HG03521 (cell line): Measurements from ENCODE around the gene KRT83.
"Not testable (repeated sequence)": the region's sequence is repeated elsewhere in the genome, so short reads cannot be mapped to it uniquely, and the experiment has no call there.

ENCODE experiments used
- ATAC-seq: cut with Tn5 transposase; IDR thresholded peaks from one replicate; pipeline ENCODE4 v1.9.1; 2021; ENCODE audit warnings: mild to moderate bottlenecking, moderate library complexity; ENCODE audit not compliant: unreplicated experiment

KRT83 gene

GRCh38 chr12:52290483-52291134 lies 30.6 kb downstream of the KRT83 start:
- not testable (repeated sequence) for ATAC-seq

- peak; percentile 72 for ATAC-seq
Measured at GRCh38 chr12:52287816-52288805, 33.1 kb downstream of the KRT83 start.

- ATAC-seq: not testable (repeated sequence)
Measured at GRCh38 chr12:52286857-52287785, 34.1 kb downstream of the KRT83 start.

GRCh38 chr12:52285851-52286530 lies 35.2 kb downstream of the KRT83 start:
- no peak for ATAC-seq

GRCh38 chr12:52285172-52285745 lies 35.9 kb downstream of the KRT83 start:
- ATAC-seq: no peak

- ATAC-seq: no peak
Measured at GRCh38 chr12:52284562-52285171, 36.5 kb downstream of the KRT83 start.

- no peak for ATAC-seq
Measured at GRCh38 chr12:52280796-52281560, 40.2 kb downstream of the KRT83 start.

- ATAC-seq: no peak
Measured at GRCh38 chr12:52280319-52280795, 40.8 kb downstream of the KRT83 start.

- no peak for ATAC-seq
Measured at GRCh38 chr12:52279422-52280318, 41.5 kb downstream of the KRT83 start.

GRCh38 chr12:52278575-52279421 lies 42.4 kb downstream of the KRT83 start:
- ATAC-seq: peak; percentile 83

GRCh38 chr12:52277486-52278245 lies 43.5 kb downstream of the KRT83 start:
- no peak for ATAC-seq

GRCh38 chr12:52275686-52276085 lies 45.5 kb downstream of the KRT83 start:
- no peak for ATAC-seq

GRCh38 chr12:52274521-52275120 lies 46.6 kb downstream of the KRT83 start, which contains the start of gene KRT86:
TSS of gene KRT86 (plus strand) at chr12:52274645. CDS start at chr12:52301917, 27,272 bp downstream.
- no peak for ATAC-seq

GRCh38 chr12:52271158-52271557 lies 50.0 kb downstream of the KRT83 start:
- ATAC-seq: no peak

GRCh38 chr12:52270541-52271070 lies 50.6 kb downstream of the KRT83 start:
- ATAC-seq: no peak
